HFFc6 (cell line): Measurements from ENCODE around the gene TF. TPM values are rescaled to one million over a fixed set of nuclear protein-coding genes. Genes with fewer than 3 reads are reported as not detected.
"Not testable (repeated sequence)": the region's sequence is repeated elsewhere in the genome, so short reads cannot be mapped to it uniquely, and the experiment has no call there.

ENCODE experiments used
- DNase-seq: peaks from one replicate; pipeline ENCODE4 v3.0.0-alpha.2; 2018
- H3K27ac Mint-ChIP-seq: 2 replicates; pipeline ENCODE4 v1.8.0; 2020; ENCODE audit warnings: mild to moderate bottlenecking, mixed read lengths
- H3K27me3 Mint-ChIP-seq: 2 replicates; pipeline ENCODE4 v1.8.0; 2021; ENCODE audit warnings: mild to moderate bottlenecking, moderate library complexity, mixed read lengths; ENCODE audit not compliant: insufficient read depth
- H3K36me3 Mint-ChIP-seq: 2 replicates; pipeline ENCODE4 v1.8.0; 2021; ENCODE audit warnings: low read depth, mixed read lengths
- H3K4me1 Mint-ChIP-seq: 2 replicates; pipeline ENCODE4 v1.8.0; 2020; ENCODE audit warnings: low read depth, mixed read lengths
- H3K4me3 Mint-ChIP-seq: 2 replicates; pipeline ENCODE4 v1.8.0; 2020; ENCODE audit warnings: mild to moderate bottlenecking, moderate library complexity, mixed read lengths
- H3K9me3 Mint-ChIP-seq: 2 replicates; pipeline ENCODE4 v1.8.0; 2020; ENCODE audit warnings: mild to moderate bottlenecking, mixed read lengths
- CTCF ChIP-seq: fragments of 200-600 bp; sonication (generic); IDR thresholded peaks from 2 replicates; pipeline ENCODE4 v1.5.0; 2021; ENCODE audit warnings: antibody characterized with exemption, mild to moderate bottlenecking
- total RNA-seq, 6 experiments: library from RNA; stranded (reverse); fragmentation: NEBNext Ultra II Directional; extraction: Animal tissue kit (Norgen Biotek cat#: 25700); gene quantifications; 2 replicates in 1 of 6; 3 replicates in 5 of 6; pipeline ENCODE4 v1.2.3, GENCODE V29; 2021

Gene TF
- total RNA-seq, 6 experiments from 2014 or later = under 0.01 to 0.13 (median 0.02) TPM; not detected in 1

GRCh38 chr3:133777807-133778568, 31.8 kb downstream of the TF start:
- no peak overlapping the region for H3K4me3 Mint-ChIP-seq
- H3K27ac Mint-ChIP-seq = no peak overlapping the region
- H3K9me3 Mint-ChIP-seq = no peaks in the 10 kb centered on the region
- H3K4me1 Mint-ChIP-seq = no peaks in the 10 kb centered on the region
- H3K27me3 Mint-ChIP-seq = peaks cover 7% of the 10 kb centered on the region
- DNase-seq = no peak
- H3K36me3 Mint-ChIP-seq = no peaks in the 10 kb centered on the region
- TF ChIP-seq CTCF = no peak

GRCh38 chr3:133779626-133780203, 33.5 kb downstream of the TF start:
- no peak overlapping the region for H3K4me3 Mint-ChIP-seq
- DNase-seq = no peak
- H3K27me3 Mint-ChIP-seq = peaks cover 4% of the 10 kb centered on the region
- H3K9me3 Mint-ChIP-seq = no peaks in the 10 kb centered on the region
- TF ChIP-seq CTCF = no peak
- no peak overlapping the region for H3K27ac Mint-ChIP-seq
- no peaks in the 10 kb centered on the region for H3K4me1 Mint-ChIP-seq
- H3K36me3 Mint-ChIP-seq = no peaks in the 10 kb centered on the region

DNA sequence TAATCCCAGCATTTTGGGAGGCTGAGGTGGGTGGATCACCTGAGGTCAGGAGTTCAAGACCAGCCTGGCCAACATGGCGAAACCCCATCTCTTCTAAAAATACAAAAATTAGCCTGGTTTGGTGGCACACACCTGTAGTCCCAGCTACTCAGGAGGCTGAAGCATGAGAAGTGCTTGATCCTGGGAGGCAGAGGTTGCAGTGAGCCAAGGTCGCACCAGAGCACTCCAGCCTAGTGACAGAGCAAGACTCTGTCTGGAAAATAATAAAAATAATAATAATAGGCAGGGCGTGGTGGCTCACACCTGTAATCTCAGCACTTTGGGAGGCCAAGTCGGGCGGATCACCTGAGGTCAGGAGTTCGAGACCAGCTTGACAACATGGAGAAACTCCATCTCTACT, 34.6 kb downstream of the TF start:
- not testable (repeated sequence) for H3K27ac Mint-ChIP-seq, H3K36me3 Mint-ChIP-seq, H3K9me3 Mint-ChIP-seq, H3K4me3 Mint-ChIP-seq, DNase-seq, H3K4me1 Mint-ChIP-seq, H3K27me3 Mint-ChIP-seq

- H3K36me3 Mint-ChIP-seq = no peaks in the 10 kb centered on the region
- no peak overlapping the region for H3K4me3 Mint-ChIP-seq
- no peak for DNase-seq
- H3K9me3 Mint-ChIP-seq = no peaks in the 10 kb centered on the region
- no peaks in the 10 kb centered on the region for H3K4me1 Mint-ChIP-seq
- no peak for TF ChIP-seq CTCF
- no peak overlapping the region for H3K27ac Mint-ChIP-seq
- peaks cover 4% of the 10 kb centered on the region for H3K27me3 Mint-ChIP-seq
Observed at GRCh38 chr3:133781570-133781969, 35.4 kb downstream of the TF start.

DNA sequence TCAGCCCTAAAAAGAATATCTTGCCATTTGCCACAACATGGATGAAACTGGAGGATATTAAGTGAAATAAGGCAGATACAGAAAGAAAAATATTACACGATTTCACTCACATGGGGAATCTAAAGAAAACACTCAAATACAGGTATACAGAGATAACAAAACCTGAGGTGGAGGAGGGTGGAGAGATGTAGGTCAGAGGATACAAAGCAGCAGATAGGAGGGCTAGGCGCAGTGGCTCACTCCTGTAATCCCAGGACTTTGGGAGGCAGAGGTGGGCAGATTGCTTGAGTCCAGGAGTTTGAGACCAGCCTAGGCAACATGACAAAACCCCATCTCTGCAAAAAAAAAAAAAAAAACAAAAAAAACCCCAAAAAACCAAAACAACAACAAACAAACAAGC, 36.3 kb downstream of the TF start:
- no peak overlapping the region for H3K4me3 Mint-ChIP-seq
- H3K9me3 Mint-ChIP-seq = no peaks in the 10 kb centered on the region
- no peak overlapping the region for H3K27ac Mint-ChIP-seq
- DNase-seq = no peak
- H3K36me3 Mint-ChIP-seq = no peaks in the 10 kb centered on the region
- peaks cover 4% of the 10 kb centered on the region; the same call in 1 of the 2 replicates for H3K27me3 Mint-ChIP-seq
- no peaks in the 10 kb centered on the region for H3K4me1 Mint-ChIP-seq
- TF ChIP-seq CTCF = no peak

- Mint-ChIP-seq H3K4me1 (no peaks in the 10 kb centered on the region), H3K9me3 (no peaks in the 10 kb centered on the region)
- TF ChIP-seq CTCF = no peak
Observed at GRCh38 chr3:133783762-133784161, 37.6 kb downstream of the TF start.

More at GRCh38 chr3:133783762-133784161, 37.6 kb downstream of the TF start:
- DNase-seq = no peak
- Mint-ChIP-seq H3K4me3 (no peak overlapping the region), H3K36me3 (no peaks in the 10 kb centered on the region), H3K27ac (no peak overlapping the region), H3K27me3 (no peaks in the 10 kb centered on the region; the same call in 1 of the 2 replicates)
